Urinary bladder (tissue), 4 donors: ENCODE results near the gene NOD2. TPM values are rescaled to one million over a fixed set of nuclear protein-coding genes. Genes with fewer than 3 reads are reported as not detected.
A peak's percentile ranks its signal among the peaks of the same experiment; 100 is the strongest.

ENCODE experiments used
- DNase-seq: peaks from one replicate; pipeline ENCODE4 v3.0.0-alpha.2; 2015; ENCODE audit errors: extremely low spot score
- H3K27ac ChIP-seq: one replicate; pipeline ENCODE4 v1.5.1; 2013; ENCODE audit warnings: low read depth, mild to moderate bottlenecking, moderate library complexity
- H3K36me3 ChIP-seq: one replicate; pipeline ENCODE4 v1.6.1; 2013; ENCODE audit warnings: mild to moderate bottlenecking, moderate library complexity; ENCODE audit not compliant: insufficient read depth
- H3K4me1 ChIP-seq: one replicate; pipeline ENCODE4 v1.6.1; 2013; ENCODE audit warnings: mild to moderate bottlenecking, moderate library complexity; ENCODE audit not compliant: insufficient read depth
- H3K4me3 ChIP-seq: one replicate; pipeline ENCODE4 v1.5.1; 2013; ENCODE audit warnings: low read depth, low read length
- WGBS: extraction: QIAGEN DNeasy Blood & Tissue Kit; methylation state at CpG from one replicate; pipeline ENCODE4 v1.1.7; 2013; 5-methylcytosine and 5-hydroxymethylcytosine counted together
- polyA plus RNA-seq: library from polyadenylated mRNA; stranded (reverse); fragments of 200-250 nt; gene quantifications from one replicate; pipeline ENCODE4 v1.2.3, GENCODE V29; 2013
- total RNA-seq: library from RNA; depleted of rRNA; stranded (reverse); fragments of >200 nt; gene quantifications from one replicate; pipeline ENCODE4 v1.2.3, GENCODE V29; 2014
- donor health status: healthy with polysubstance abuse.
- donor health status: healthy.

NOD2 gene
- total RNA-seq (1.5 TPM), polyA plus RNA-seq (0.90 TPM)

GRCh38 chr16:50692999-50693781, at the start of gene NOD2:
TSS of gene NOD2 (plus strand) at chr16:50693606. CDS start at chr16:50699496, 5,890 bp downstream.
- no peak within 1 kb of the TSS for H3K27ac ChIP-seq
- DNase-seq = no peak
- H3K4me1 ChIP-seq = peaks cover 2% of the 10 kb centered on the region
- no peaks in the 10 kb centered on the region for H3K36me3 ChIP-seq
- H3K4me3 ChIP-seq = peak within 1 kb of the TSS; percentile 45
- 15% methylated on average over 56 of the region's 56 CpGs for WGBS

- no peaks in the 10 kb centered on the region for H3K4me1 ChIP-seq
- no peaks in the 10 kb centered on the region for H3K36me3 ChIP-seq
- DNase-seq = no peak
- H3K4me3 ChIP-seq = no peak overlapping the region
- 86% methylated on average over 5 of the region's 5 CpGs for WGBS
- H3K27ac ChIP-seq = no peak overlapping the region
Observed at GRCh38 chr16:50644245-50644644, 49.2 kb upstream of the NOD2 start.

GRCh38 chr16:50644729-50645128, 48.7 kb upstream of the NOD2 start:
- H3K4me3 ChIP-seq = no peak overlapping the region
- no peak overlapping the region for H3K27ac ChIP-seq
- H3K36me3 ChIP-seq = no peaks in the 10 kb centered on the region
- H3K4me1 ChIP-seq = no peaks in the 10 kb centered on the region
- DNase-seq = no peak
- WGBS = 36% methylated on average over 6 of the region's 6 CpGs

- 53% methylated on average over 20 of the region's 20 CpGs for WGBS
- no peaks in the 10 kb centered on the region for H3K4me1 ChIP-seq
- H3K4me3 ChIP-seq = no peak overlapping the region
- DNase-seq = peak; percentile 66
- H3K36me3 ChIP-seq = no peaks in the 10 kb centered on the region
- H3K27ac ChIP-seq = no peak overlapping the region
Observed at GRCh38 chr16:50645563-50646220, 47.7 kb upstream of the NOD2 start.

GRCh38 chr16:50646345-50646744, 47.1 kb upstream of the NOD2 start:
- no peak overlapping the region for H3K27ac ChIP-seq
- H3K4me3 ChIP-seq = no peak overlapping the region
- no peaks in the 10 kb centered on the region for H3K36me3 ChIP-seq
- H3K4me1 ChIP-seq = no peaks in the 10 kb centered on the region
- no peak for DNase-seq
- 64% methylated on average over 8 of the region's 8 CpGs for WGBS

GRCh38 chr16:50651835-50652438, 41.5 kb upstream of the NOD2 start:
- H3K4me1 ChIP-seq = no peaks in the 10 kb centered on the region
- WGBS = 98% methylated on average over 3 of the region's 3 CpGs
- H3K4me3 ChIP-seq = no peak overlapping the region
- H3K27ac ChIP-seq = no peak overlapping the region
- no peaks in the 10 kb centered on the region for H3K36me3 ChIP-seq
- no peak for DNase-seq

- Histone ChIP-seq H3K4me3 (no peak overlapping the region), H3K4me1 (no peaks in the 10 kb centered on the region), H3K27ac (no peak overlapping the region), H3K36me3 (no peaks in the 10 kb centered on the region)
- no peak for DNase-seq
- 55% methylated on average over 14 of the region's 14 CpGs for WGBS
Observed at GRCh38 chr16:50652836-50653425, 40.5 kb upstream of the NOD2 start.

GRCh38 chr16:50653633-50654519, 39.5 kb upstream of the NOD2 start:
- H3K27ac ChIP-seq = no peak overlapping the region
- 79% methylated on average over 11 of the region's 11 CpGs for WGBS
- no peaks in the 10 kb centered on the region for H3K36me3 ChIP-seq
- H3K4me3 ChIP-seq = no peak overlapping the region
- no peak for DNase-seq
- H3K4me1 ChIP-seq = no peaks in the 10 kb centered on the region

- Histone ChIP-seq H3K4me1 (no peaks in the 10 kb centered on the region), H3K36me3 (no peaks in the 10 kb centered on the region), H3K27ac (no peak overlapping the region), H3K4me3 (no peak overlapping the region)
- 96% methylated on average over 3 of the region's 3 CpGs for WGBS
- no peak for DNase-seq
Observed at GRCh38 chr16:50655558-50656055, 37.8 kb upstream of the NOD2 start.

GRCh38 chr16:50657241-50657640, 36.2 kb upstream of the NOD2 start:
- H3K36me3 ChIP-seq = no peaks in the 10 kb centered on the region
- H3K4me1 ChIP-seq = no peaks in the 10 kb centered on the region
- DNase-seq = no peak
- no peak overlapping the region for H3K4me3 ChIP-seq
- 51% methylated on average over 5 of the region's 5 CpGs for WGBS
- H3K27ac ChIP-seq = no peak overlapping the region

- 69% methylated on average over 5 of the region's 5 CpGs for WGBS
- no peaks in the 10 kb centered on the region for H3K4me1 ChIP-seq
- no peak for DNase-seq
- H3K36me3 ChIP-seq = no peaks in the 10 kb centered on the region
- H3K27ac ChIP-seq = no peak overlapping the region
- H3K4me3 ChIP-seq = no peak overlapping the region
Observed at GRCh38 chr16:50659806-50660205, 33.6 kb upstream of the NOD2 start.

- H3K36me3 ChIP-seq = no peaks in the 10 kb centered on the region
- H3K27ac ChIP-seq = no peak overlapping the region
- no peak overlapping the region for H3K4me3 ChIP-seq
- DNase-seq = no peak
- H3K4me1 ChIP-seq = no peaks in the 10 kb centered on the region
- WGBS = 92% methylated on average over 10 of the region's 10 CpGs
Observed at GRCh38 chr16:50662306-50662940, 31.0 kb upstream of the NOD2 start.
